Measurements from ENCODE around the gene ABAT. TPM values are rescaled to one million over a fixed set of nuclear protein-coding genes. Genes with fewer than 3 reads are reported as not detected.

ABAT gene
- total RNA-seq, 1 donor from 2014 or later, result 21.4 TPM

GRCh38 chr16:8814095-8814806 is 139.8 kb downstream of the ABAT start:
- Mint-ChIP-seq H3K27me3 (ENCODE audit: low read depth) (no peaks in the 10 kb centered on the region), H3K27ac (no peak overlapping the region), H3K36me3 (peaks cover 43% of the 10 kb centered on the region), H3K4me3 (no peak overlapping the region), H3K9me3 (no peaks in the 10 kb centered on the region), H3K4me1 (peaks cover 20% of the 10 kb centered on the region)
- no peak for DNase-seq (ENCODE audit: low spot score in 2 of 2, unreplicated experiment in 2 of 2)
- TF ChIP-seq CTCF (IDR thresholded peaks at IDR 0.05; ENCODE audit: unreplicated experiment), result no peak

- DNase-seq (ENCODE audit: low spot score in 2 of 2, unreplicated experiment in 2 of 2), result no peak
- Mint-ChIP-seq H3K27ac (no peak overlapping the region), H3K27me3 (ENCODE audit: low read depth) (no peaks in the 10 kb centered on the region), H3K4me3 (no peak overlapping the region), H3K9me3 (no peaks in the 10 kb centered on the region), H3K4me1 (peaks cover 14% of the 10 kb centered on the region), H3K36me3 (peaks cover 51% of the 10 kb centered on the region)
- TF ChIP-seq CTCF (IDR thresholded peaks at IDR 0.05; ENCODE audit: unreplicated experiment), result no peak
Observed at GRCh38 chr16:8816967-8817655, 142.7 kb downstream of the ABAT start.

- DNase-seq (ENCODE audit: low spot score in 2 of 2, unreplicated experiment in 2 of 2), result no peak
- Mint-ChIP-seq H3K4me1 (no peaks in the 10 kb centered on the region), H3K4me3 (no peak overlapping the region), H3K36me3 (peaks cover 55% of the 10 kb centered on the region), H3K9me3 (no peaks in the 10 kb centered on the region), H3K27me3 (ENCODE audit: low read depth) (no peaks in the 10 kb centered on the region), H3K27ac (no peak overlapping the region)
- TF ChIP-seq CTCF (IDR thresholded peaks at IDR 0.05; ENCODE audit: unreplicated experiment), result no peak
Observed at GRCh38 chr16:8818504-8819270, 144.3 kb downstream of the ABAT start.

GRCh38 chr16:8819411-8820034 is 145.1 kb downstream of the ABAT start:
- no peak for DNase-seq (ENCODE audit: low spot score in 2 of 2, unreplicated experiment in 2 of 2)
- Mint-ChIP-seq H3K4me1 (no peaks in the 10 kb centered on the region), H3K4me3 (no peak overlapping the region), H3K9me3 (no peaks in the 10 kb centered on the region), H3K27ac (no peak overlapping the region), H3K27me3 (ENCODE audit: low read depth) (no peaks in the 10 kb centered on the region), H3K36me3 (peaks cover 58% of the 10 kb centered on the region)
- no peak for TF ChIP-seq CTCF (IDR thresholded peaks at IDR 0.05; ENCODE audit: unreplicated experiment)

- Mint-ChIP-seq H3K4me3 (no peak overlapping the region), H3K4me1 (no peaks in the 10 kb centered on the region), H3K9me3 (no peaks in the 10 kb centered on the region), H3K27ac (no peak overlapping the region), H3K27me3 (ENCODE audit: low read depth) (no peaks in the 10 kb centered on the region), H3K36me3 (peaks cover 48% of the 10 kb centered on the region)
- no peak for DNase-seq (ENCODE audit: low spot score in 2 of 2, unreplicated experiment in 2 of 2)
- no peak for TF ChIP-seq CTCF (IDR thresholded peaks at IDR 0.05; ENCODE audit: unreplicated experiment)
Observed at GRCh38 chr16:8822403-8822802, 148.0 kb downstream of the ABAT start.
